Activated naive CD4-positive, alpha-beta T cell treated with anti-CD3 and anti-CD28 coated beads, Interleukin-2, amount 50 U/mL, for 72 hours (primary cell): ENCODE results near the gene LGALS8. TPM values are rescaled to one million over a fixed set of nuclear protein-coding genes. Genes with fewer than 3 reads are reported as not detected.
"Not testable (repeated sequence)": the region's sequence is repeated elsewhere in the genome, so short reads cannot be mapped to it uniquely, and the experiment has no call there.

Source experiments
- ATAC-seq, 2 donors: fragments of 150-1000 bp; cut with Tn5 transposase; 2 replicates each; pipeline ENCODE4 v1.10.0; 2021; ENCODE audit warnings: mild to moderate bottlenecking in 2 of 2, moderate library complexity in 2 of 2
- DNase-seq, 2 donors: peaks; one replicate each; pipeline ENCODE4 v3.0.0; 2021 to 2022; ENCODE audit warnings: low spot score in 2 of 2
- H3K27ac Mint-ChIP-seq, 2 donors: one replicate each; pipeline ENCODE4 v1.8.0; 2022; ENCODE audit warnings: mild to moderate bottlenecking in 2 of 2, mixed read lengths in 2 of 2
- H3K36me3 Mint-ChIP-seq, 2 donors: one replicate each; pipeline ENCODE4 v1.8.0; 2022; ENCODE audit warnings: mixed read lengths in 2 of 2
- H3K9me3 Mint-ChIP-seq, 2 donors: one replicate each; pipeline ENCODE4 v1.8.0; 2022; ENCODE audit warnings: mixed read lengths in 2 of 2
- total RNA-seq, 2 donors: library from RNA; stranded (reverse); gene quantifications; one replicate each; pipeline ENCODE4 v1.2.3, GENCODE V29; 2022

Gene LGALS8
- total RNA-seq, 2 donors from 2014 or later = 132 to 156 TPM

- no peak for DNase-seq
- Mint-ChIP-seq H3K9me3 (no peaks in the 10 kb centered on the region), H3K36me3 (no peaks in the 10 kb centered on the region), H3K27ac (peak overlapping the region in 1 of 2 donors; percentile 82)
- peak in 1 of 2 donors; percentile 59 for ATAC-seq
Observed at GRCh38 chr1:236502972-236503639, 20.7 kb upstream of the LGALS8 start.

GRCh38 chr1:236504338-236504737, 19.4 kb upstream of the LGALS8 start:
- DNase-seq, H3K9me3 Mint-ChIP-seq, H3K27ac Mint-ChIP-seq, ATAC-seq, H3K36me3 Mint-ChIP-seq: not testable (repeated sequence)

- DNase-seq (no peak), ATAC-seq (peak in 1 of 2 donors; percentile 60)
- H3K36me3 Mint-ChIP-seq = no peaks in the 10 kb centered on the region
- H3K9me3 Mint-ChIP-seq = peaks cover 0 to 4% of the 10 kb centered on the region in 2 donors
- H3K27ac Mint-ChIP-seq = no peak overlapping the region
Observed at GRCh38 chr1:236507022-236507700, 16.6 kb upstream of the LGALS8 start.

GRCh38 chr1:236508593-236509027, 15.2 kb upstream of the LGALS8 start:
- peaks cover 0 to 4% of the 10 kb centered on the region in 2 donors for H3K9me3 Mint-ChIP-seq
- no peak for DNase-seq
- ATAC-seq = peak; percentile 50 to 74
- no peaks in the 10 kb centered on the region for H3K36me3 Mint-ChIP-seq
- H3K27ac Mint-ChIP-seq = no peak overlapping the region

- no peak for DNase-seq
- Mint-ChIP-seq H3K9me3 (peaks cover 0 to 4% of the 10 kb centered on the region in 2 donors), H3K36me3 (no peaks in the 10 kb centered on the region), H3K27ac (no peak overlapping the region)
- ATAC-seq = peak in 1 of 2 donors; percentile 21
Observed at GRCh38 chr1:236509203-236509602, 14.6 kb upstream of the LGALS8 start.

GRCh38 chr1:236509647-236510401, 14.0 kb upstream of the LGALS8 start:
- H3K36me3 Mint-ChIP-seq = no peaks in the 10 kb centered on the region
- H3K9me3 Mint-ChIP-seq = peaks cover 0 to 4% of the 10 kb centered on the region in 2 donors
- DNase-seq = no peak
- no peak for ATAC-seq
- no peak overlapping the region for H3K27ac Mint-ChIP-seq

- no peak for DNase-seq
- peaks cover 0 to 4% of the 10 kb centered on the region in 2 donors for H3K9me3 Mint-ChIP-seq
Observed at GRCh38 chr1:236511735-236512418, 11.9 kb upstream of the LGALS8 start.

GRCh38 chr1:236514703-236515442, 8.9 kb upstream of the LGALS8 start:
- H3K9me3 Mint-ChIP-seq = no peaks in the 10 kb centered on the region
- DNase-seq (no peak), ATAC-seq (no peak)
- no peaks in the 10 kb centered on the region for H3K36me3 Mint-ChIP-seq
- no peak overlapping the region for H3K27ac Mint-ChIP-seq

More at GRCh38 chr1:236511735-236512418, 11.9 kb upstream of the LGALS8 start:
- ATAC-seq = no peak
- no peak overlapping the region for H3K27ac Mint-ChIP-seq
- H3K36me3 Mint-ChIP-seq = no peaks in the 10 kb centered on the region

- Mint-ChIP-seq H3K9me3 (peaks cover 0 to under 1% of the 10 kb centered on the region in 2 donors), H3K27ac (peak overlapping the region in 1 of 2 donors; percentile 85), H3K36me3 (no peaks in the 10 kb centered on the region)
- DNase-seq = no peak
- ATAC-seq = no peak
Observed at GRCh38 chr1:236515443-236515958, 8.3 kb upstream of the LGALS8 start.

GRCh38 chr1:236516929-236517704, 6.7 kb upstream of the LGALS8 start:
- Mint-ChIP-seq H3K36me3 (no peaks in the 10 kb centered on the region), H3K27ac (peak overlapping the region in 1 of 2 donors; percentile 85), H3K9me3 (peaks cover 0 to 10% of the 10 kb centered on the region in 2 donors)
- no peak for DNase-seq
- ATAC-seq = peak; percentile 71 to 78

- no peak overlapping the region for H3K27ac Mint-ChIP-seq
- peaks cover 0 to 4% of the 10 kb centered on the region in 2 donors for H3K36me3 Mint-ChIP-seq
- peaks cover 0 to 10% of the 10 kb centered on the region in 2 donors for H3K9me3 Mint-ChIP-seq
- ATAC-seq (no peak), DNase-seq (no peak)
Observed at GRCh38 chr1:236518322-236518721, 5.5 kb upstream of the LGALS8 start.

- ATAC-seq = no peak
- peaks cover 11 to 13% of the 10 kb centered on the region in 2 donors for H3K36me3 Mint-ChIP-seq
- H3K27ac Mint-ChIP-seq = no peak overlapping the region
- H3K9me3 Mint-ChIP-seq = peaks cover 0 to 10% of the 10 kb centered on the region in 2 donors
- no peak for DNase-seq
Observed at GRCh38 chr1:236520445-236521005, 3.3 kb upstream of the LGALS8 start.

- peaks cover 25 to 29% of the 10 kb centered on the region in 2 donors for H3K36me3 Mint-ChIP-seq
- peaks cover 0 to 10% of the 10 kb centered on the region in 2 donors for H3K9me3 Mint-ChIP-seq
- DNase-seq (no peak), ATAC-seq (no peak)
- H3K27ac Mint-ChIP-seq = peak overlapping the region; percentile 99 to 100
Observed at GRCh38 chr1:236522937-236523703, 662 bp upstream of the LGALS8 start.
